ENCODE data around the gene ST6GALNAC3.

DNA sequence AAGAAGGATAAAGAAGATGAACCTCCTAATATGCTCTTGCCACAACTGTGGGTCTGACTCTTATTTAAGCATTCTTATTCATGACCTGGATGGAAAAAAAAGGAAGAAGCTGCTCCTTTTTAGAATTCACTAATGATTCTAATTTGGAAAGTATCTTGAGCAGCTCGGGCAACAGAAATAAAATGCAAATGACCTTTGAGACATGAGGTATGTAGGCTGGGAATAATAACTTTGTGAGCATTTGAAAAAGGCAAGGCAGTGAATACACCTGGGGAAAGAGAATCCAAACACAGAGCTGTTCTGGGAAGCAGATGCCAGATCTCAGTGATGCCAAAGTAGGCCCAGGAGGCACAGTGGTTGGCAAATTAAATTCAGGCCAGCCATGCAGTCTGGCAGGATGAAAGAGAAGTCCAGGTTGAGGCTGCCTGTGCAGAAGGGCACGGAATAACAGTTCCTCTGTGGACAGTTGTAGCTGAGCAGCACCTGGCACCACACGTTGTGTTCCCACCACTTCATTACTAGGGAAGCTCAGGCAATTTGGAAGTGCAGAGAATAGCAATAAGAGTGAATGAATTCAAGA is 471.9 kb downstream of the ST6GALNAC3 start:
- TF ChIP-seq, protein P1, sequence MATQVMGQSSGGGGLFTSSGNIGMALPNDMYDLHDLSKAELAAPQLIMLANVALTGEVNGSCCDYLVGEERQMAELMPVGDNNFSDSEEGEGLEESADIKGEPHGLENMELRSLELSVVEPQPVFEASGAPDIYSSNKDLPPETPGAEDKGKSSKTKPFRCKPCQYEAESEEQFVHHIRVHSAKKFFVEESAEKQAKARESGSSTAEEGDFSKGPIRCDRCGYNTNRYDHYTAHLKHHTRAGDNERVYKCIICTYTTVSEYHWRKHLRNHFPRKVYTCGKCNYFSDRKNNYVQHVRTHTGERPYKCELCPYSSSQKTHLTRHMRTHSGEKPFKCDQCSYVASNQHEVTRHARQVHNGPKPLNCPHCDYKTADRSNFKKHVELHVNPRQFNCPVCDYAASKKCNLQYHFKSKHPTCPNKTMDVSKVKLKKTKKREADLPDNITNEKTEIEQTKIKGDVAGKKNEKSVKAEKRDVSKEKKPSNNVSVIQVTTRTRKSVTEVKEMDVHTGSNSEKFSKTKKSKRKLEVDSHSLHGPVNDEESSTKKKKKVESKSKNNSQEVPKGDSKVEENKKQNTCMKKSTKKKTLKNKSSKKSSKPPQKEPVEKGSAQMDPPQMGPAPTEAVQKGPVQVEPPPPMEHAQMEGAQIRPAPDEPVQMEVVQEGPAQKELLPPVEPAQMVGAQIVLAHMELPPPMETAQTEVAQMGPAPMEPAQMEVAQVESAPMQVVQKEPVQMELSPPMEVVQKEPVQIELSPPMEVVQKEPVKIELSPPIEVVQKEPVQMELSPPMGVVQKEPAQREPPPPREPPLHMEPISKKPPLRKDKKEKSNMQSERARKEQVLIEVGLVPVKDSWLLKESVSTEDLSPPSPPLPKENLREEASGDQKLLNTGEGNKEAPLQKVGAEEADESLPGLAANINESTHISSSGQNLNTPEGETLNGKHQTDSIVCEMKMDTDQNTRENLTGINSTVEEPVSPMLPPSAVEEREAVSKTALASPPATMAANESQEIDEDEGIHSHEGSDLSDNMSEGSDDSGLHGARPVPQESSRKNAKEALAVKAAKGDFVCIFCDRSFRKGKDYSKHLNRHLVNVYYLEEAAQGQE (IDR thresholded peaks at IDR 0.05; ENCODE audit: insufficient read depth in 1 of 2, low read depth in 2 of 2, low read length in 1 of 2): no peak
- no peak for TF ChIP-seq POLR2AphosphoS5 (IDR thresholded peaks at IDR 0.05; ENCODE audit: low read depth, low read length)
- TF ChIP-seq, protein P2, sequence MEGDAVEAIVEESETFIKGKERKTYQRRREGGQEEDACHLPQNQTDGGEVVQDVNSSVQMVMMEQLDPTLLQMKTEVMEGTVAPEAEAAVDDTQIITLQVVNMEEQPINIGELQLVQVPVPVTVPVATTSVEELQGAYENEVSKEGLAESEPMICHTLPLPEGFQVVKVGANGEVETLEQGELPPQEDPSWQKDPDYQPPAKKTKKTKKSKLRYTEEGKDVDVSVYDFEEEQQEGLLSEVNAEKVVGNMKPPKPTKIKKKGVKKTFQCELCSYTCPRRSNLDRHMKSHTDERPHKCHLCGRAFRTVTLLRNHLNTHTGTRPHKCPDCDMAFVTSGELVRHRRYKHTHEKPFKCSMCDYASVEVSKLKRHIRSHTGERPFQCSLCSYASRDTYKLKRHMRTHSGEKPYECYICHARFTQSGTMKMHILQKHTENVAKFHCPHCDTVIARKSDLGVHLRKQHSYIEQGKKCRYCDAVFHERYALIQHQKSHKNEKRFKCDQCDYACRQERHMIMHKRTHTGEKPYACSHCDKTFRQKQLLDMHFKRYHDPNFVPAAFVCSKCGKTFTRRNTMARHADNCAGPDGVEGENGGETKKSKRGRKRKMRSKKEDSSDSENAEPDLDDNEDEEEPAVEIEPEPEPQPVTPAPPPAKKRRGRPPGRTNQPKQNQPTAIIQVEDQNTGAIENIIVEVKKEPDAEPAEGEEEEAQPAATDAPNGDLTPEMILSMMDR (IDR thresholded peaks at IDR 0.05): no peak
- no peak for TF ChIP-seq SIN3A (IDR thresholded peaks at IDR 0.05; ENCODE audit: borderline replicate concordance, insufficient read depth, low read depth, low read length)
- TF ChIP-seq TCF7L2 (IDR thresholded peaks at IDR 0.05; ENCODE audit: low read depth, low read length): no peak
